Measurements from ENCODE around the gene ASB10. TPM values are rescaled to one million over a fixed set of nuclear protein-coding genes. Genes with fewer than 3 reads are reported as not detected.

ASB10 gene
- total RNA-seq, 1 experiment from 2014 or later: not detected

DNA sequence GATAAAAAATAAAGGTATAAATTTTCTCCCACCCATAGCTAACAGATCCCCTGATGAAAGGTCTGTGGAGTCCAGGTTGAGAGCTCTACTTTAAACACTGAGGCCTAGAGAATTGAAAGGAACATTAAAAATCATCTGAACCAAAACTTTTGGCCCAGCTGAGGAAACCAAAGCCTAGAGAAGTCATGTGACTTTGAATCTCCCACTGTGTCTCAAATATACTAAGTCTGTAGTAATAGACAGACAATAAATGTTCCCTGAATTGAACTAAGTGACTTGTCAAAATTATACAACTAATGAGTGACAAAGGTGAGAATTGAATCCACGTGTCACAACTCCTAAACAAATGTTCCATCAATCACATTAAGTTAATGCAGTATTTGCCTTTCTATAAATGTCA is 25.3 kb downstream of the ASB10 start:
- intact Hi-C loops (cut with micrococcal nuclease; ENCODE audit: unreplicated experiment): no loop called here
- CTCF ChIA-PET: no interaction called here

DNA sequence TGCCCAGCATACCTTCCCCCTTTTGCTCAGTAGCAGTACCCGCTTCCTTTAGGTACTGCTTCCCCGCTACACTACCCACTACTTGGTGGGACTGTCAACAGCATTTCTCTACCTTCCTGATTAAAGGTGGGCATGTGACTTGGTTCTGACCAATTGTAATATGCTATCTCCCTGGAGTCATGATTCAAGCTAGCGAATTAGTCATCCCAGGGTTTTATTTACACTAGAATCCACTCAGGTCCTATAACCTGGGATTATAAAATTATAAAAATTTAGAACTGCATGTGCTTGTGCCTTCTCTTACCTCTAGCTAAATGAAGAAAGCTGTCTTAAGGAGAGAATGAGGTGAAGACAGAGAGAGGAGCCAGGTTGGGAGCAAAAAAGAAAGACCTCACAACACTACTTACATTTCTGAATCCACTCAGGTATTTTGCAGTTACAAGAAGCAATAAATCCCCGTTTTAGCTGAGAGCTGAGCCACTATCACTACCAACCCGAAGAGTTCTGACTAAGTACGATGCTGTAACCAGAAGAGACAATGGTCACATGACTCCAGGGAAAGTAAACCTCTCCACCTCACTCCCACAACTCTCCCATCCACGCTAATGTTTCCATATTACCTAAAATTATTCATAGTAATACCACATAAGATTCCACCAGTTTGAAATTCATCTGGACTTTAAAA is 29.3 kb downstream of the ASB10 start:
- H3K27ac ChIP-seq (ENCODE audit: low read length): no peak overlapping the region
- H3K27me3 ChIP-seq (ENCODE audit: control insufficient read depth, insufficient read depth, low read length): peaks cover 3% of the 10 kb centered on the region; the same call in 1 of the 2 replicates
- H3K4me1 ChIP-seq (ENCODE audit: control insufficient read depth, insufficient read depth, low read length): no peaks in the 10 kb centered on the region
- BruUV-seq (replicated peaks): no TSS peak
- intact Hi-C loops (cut with micrococcal nuclease; ENCODE audit: unreplicated experiment): no loop called here
- CTCF ChIA-PET: interaction anchor here (1.0 to 1.2 kb wide), 2 partner anchors 10 to 195 kb away, joined by 4 to 7 read pairs; partner anchors contain the start of gene GBX1
- no peaks in the 10 kb centered on the region for H3K9me3 ChIP-seq (ENCODE audit: control insufficient read depth, insufficient read depth, low read depth, low read length)
- no peak overlapping the region for H3K4me3 ChIP-seq (ENCODE audit: low read depth in 2 of 2, low read length in 2 of 2)
- DNase-seq (ENCODE audit: low read depth, low spot score) (no peak), ATAC-seq (peak; percentile 62; the same call in 1 of the 2 replicates)
- TF ChIP-seq, protein P1, sequence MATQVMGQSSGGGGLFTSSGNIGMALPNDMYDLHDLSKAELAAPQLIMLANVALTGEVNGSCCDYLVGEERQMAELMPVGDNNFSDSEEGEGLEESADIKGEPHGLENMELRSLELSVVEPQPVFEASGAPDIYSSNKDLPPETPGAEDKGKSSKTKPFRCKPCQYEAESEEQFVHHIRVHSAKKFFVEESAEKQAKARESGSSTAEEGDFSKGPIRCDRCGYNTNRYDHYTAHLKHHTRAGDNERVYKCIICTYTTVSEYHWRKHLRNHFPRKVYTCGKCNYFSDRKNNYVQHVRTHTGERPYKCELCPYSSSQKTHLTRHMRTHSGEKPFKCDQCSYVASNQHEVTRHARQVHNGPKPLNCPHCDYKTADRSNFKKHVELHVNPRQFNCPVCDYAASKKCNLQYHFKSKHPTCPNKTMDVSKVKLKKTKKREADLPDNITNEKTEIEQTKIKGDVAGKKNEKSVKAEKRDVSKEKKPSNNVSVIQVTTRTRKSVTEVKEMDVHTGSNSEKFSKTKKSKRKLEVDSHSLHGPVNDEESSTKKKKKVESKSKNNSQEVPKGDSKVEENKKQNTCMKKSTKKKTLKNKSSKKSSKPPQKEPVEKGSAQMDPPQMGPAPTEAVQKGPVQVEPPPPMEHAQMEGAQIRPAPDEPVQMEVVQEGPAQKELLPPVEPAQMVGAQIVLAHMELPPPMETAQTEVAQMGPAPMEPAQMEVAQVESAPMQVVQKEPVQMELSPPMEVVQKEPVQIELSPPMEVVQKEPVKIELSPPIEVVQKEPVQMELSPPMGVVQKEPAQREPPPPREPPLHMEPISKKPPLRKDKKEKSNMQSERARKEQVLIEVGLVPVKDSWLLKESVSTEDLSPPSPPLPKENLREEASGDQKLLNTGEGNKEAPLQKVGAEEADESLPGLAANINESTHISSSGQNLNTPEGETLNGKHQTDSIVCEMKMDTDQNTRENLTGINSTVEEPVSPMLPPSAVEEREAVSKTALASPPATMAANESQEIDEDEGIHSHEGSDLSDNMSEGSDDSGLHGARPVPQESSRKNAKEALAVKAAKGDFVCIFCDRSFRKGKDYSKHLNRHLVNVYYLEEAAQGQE (IDR thresholded peaks at IDR 0.05; ENCODE audit: insufficient read depth in 1 of 2, low read depth in 2 of 2, low read length in 1 of 2): no peak
- TF ChIP-seq SIN3A (IDR thresholded peaks at IDR 0.05; ENCODE audit: borderline replicate concordance, insufficient read depth, low read depth, low read length) (no peak), POLR2AphosphoS5 (IDR thresholded peaks at IDR 0.05; ENCODE audit: low read depth, low read length) (no peak), TCF7L2 (IDR thresholded peaks at IDR 0.05; ENCODE audit: low read depth, low read length) (no peak)
- TF ChIP-seq, protein P2, sequence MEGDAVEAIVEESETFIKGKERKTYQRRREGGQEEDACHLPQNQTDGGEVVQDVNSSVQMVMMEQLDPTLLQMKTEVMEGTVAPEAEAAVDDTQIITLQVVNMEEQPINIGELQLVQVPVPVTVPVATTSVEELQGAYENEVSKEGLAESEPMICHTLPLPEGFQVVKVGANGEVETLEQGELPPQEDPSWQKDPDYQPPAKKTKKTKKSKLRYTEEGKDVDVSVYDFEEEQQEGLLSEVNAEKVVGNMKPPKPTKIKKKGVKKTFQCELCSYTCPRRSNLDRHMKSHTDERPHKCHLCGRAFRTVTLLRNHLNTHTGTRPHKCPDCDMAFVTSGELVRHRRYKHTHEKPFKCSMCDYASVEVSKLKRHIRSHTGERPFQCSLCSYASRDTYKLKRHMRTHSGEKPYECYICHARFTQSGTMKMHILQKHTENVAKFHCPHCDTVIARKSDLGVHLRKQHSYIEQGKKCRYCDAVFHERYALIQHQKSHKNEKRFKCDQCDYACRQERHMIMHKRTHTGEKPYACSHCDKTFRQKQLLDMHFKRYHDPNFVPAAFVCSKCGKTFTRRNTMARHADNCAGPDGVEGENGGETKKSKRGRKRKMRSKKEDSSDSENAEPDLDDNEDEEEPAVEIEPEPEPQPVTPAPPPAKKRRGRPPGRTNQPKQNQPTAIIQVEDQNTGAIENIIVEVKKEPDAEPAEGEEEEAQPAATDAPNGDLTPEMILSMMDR (IDR thresholded peaks at IDR 0.05): no peak
- in situ Hi-C loops (cut with HindIII; ENCODE audit: low pct_unique_long_range_greater_than_20kb, low sequenced_read_pairs): no loop called here
- no peaks in the 10 kb centered on the region for H3K36me3 ChIP-seq (ENCODE audit: control insufficient read depth, insufficient read depth, low read length)
- POLR2A ChIA-PET: no interaction called here

More for the DNA sequence above, 25.3 kb downstream of the ASB10 start:
- Histone ChIP-seq H3K36me3 (ENCODE audit: control insufficient read depth, insufficient read depth, low read length) (no peaks in the 10 kb centered on the region), H3K4me3 (ENCODE audit: low read depth in 2 of 2, low read length in 2 of 2) (no peak overlapping the region), H3K27me3 (ENCODE audit: control insufficient read depth, insufficient read depth, low read length) (peaks cover 24% of the 10 kb centered on the region), H3K9me3 (ENCODE audit: control insufficient read depth, insufficient read depth, low read depth, low read length) (no peaks in the 10 kb centered on the region), H3K4me1 (ENCODE audit: control insufficient read depth, insufficient read depth, low read length) (0 out of 2 replicates have a peak, but pooled peaks cover 2% of the 10 kb centered on the region), H3K27ac (ENCODE audit: low read length) (no peak overlapping the region)
- ATAC-seq (no peak), DNase-seq (ENCODE audit: low read depth, low spot score) (no peak)
- POLR2A ChIA-PET: no interaction called here
- TF ChIP-seq POLR2AphosphoS5 (IDR thresholded peaks at IDR 0.05; ENCODE audit: low read depth, low read length): no peak
- TF ChIP-seq TCF7L2 (IDR thresholded peaks at IDR 0.05; ENCODE audit: low read depth, low read length): no peak
- no peak for TF ChIP-seq SIN3A (IDR thresholded peaks at IDR 0.05; ENCODE audit: borderline replicate concordance, insufficient read depth, low read depth, low read length)
- TF ChIP-seq, protein P1 (IDR thresholded peaks at IDR 0.05; ENCODE audit: insufficient read depth in 1 of 2, low read depth in 2 of 2, low read length in 1 of 2): no peak
- TF ChIP-seq, protein P2 (IDR thresholded peaks at IDR 0.05): no peak
- BruUV-seq (replicated peaks): no TSS peak
- in situ Hi-C loops (cut with HindIII; ENCODE audit: low pct_unique_long_range_greater_than_20kb, low sequenced_read_pairs): no loop called here

Data from Panc1 (cell line).